ENCODE data around the gene MBTPS2.

The MBTPS2 gene

DNA sequence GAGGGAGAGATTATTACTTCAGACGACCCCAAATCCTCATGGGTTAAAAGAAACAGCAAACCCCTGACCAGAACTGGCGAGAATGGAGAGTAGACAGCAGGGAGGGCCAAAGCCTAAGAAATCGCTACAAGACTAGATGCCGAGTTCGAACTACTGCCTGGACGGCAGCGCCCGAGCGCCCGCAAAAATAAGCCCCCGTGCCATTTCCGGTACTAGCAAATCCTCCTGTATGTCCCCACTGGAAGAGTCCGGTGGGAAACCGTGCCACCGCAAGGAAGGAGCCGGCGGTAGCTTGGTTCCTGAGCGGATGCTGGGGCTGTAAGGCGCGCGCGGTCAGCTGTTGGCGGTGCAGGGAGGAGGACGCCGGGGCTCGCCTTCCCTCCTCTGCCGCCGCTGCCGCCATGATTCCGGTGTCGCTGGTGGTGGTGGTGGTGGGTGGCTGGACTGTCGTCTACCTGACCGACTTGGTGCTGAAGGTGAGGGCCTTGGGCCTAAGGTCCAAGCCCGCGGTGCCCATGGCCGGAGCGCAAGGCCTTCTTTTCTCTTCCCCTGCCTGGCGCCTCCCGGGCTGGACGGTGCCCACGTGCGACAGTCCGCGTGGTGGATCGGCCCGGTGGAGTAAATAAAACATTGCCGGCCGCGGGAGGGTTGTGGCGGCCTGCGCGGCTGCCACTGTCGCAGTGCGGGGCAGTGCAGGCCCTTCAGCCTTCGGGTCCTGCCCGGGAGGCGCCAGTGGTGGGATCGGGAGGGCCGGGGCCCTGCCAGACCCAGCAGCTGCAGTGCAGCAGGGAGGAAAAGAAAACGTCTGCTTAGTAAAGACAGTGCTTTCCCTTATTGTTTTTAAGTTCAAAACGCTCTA, at the start of gene MBTPS2:
Gene MBTPS2, plus strand, starts transcription at position 284 of the 859 bp plus-strand sequence. Its CDS starts 118 bp downstream, at position 402.
- H3K4me3 ChIP-seq (ENCODE audit: low read depth, low read length), result peak within 1 kb of the TSS; percentile 68
- peaks cover 4% of the 10 kb centered on the region; the same call in 1 of the 2 replicates for H3K36me3 ChIP-seq (ENCODE audit: control insufficient read depth, insufficient read depth, low read length)
- no peaks in the 10 kb centered on the region for H3K9me3 ChIP-seq (ENCODE audit: control insufficient read depth, insufficient read depth, low read length)
- H3K27me3 ChIP-seq (ENCODE audit: control insufficient read depth, insufficient read depth, low read length), result no peaks in the 10 kb centered on the region
- peaks cover 15% of the 10 kb centered on the region for H3K4me1 ChIP-seq (ENCODE audit: control insufficient read depth, insufficient read depth, low read length)
- H3K9ac ChIP-seq (ENCODE audit: low read depth, low read length), result peak within 1 kb of the TSS; percentile 80
- H3K27ac ChIP-seq (ENCODE audit: low read depth, low read length), result peak within 1 kb of the TSS; percentile 62

DNA sequence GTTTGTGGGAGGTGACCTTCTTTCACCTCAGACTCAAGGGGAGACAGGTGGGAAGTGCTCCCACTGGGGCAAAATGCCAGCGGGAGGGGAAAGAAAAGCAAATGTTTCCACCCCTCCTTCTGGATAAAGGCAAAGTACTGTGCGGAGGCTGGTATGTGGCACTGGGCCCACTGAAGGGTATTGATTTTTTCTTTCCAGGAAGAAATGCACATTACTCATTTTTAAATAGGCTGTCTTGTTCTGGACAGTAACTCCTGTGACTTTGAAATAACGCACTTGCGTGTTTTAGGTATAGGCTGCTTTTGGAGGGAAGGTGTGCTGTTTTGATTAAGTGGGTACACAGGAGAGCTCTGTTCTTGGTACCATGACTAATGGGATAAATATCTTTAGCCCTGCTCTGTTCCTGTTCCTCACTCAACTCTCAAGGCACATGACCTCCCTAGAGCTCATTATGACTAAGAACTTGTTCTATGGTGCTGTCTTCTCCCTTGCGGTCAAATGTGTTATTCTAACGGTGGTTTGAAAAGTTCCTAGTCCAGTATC, 40.7 kb upstream of the MBTPS2 start:
- H3K36me3 ChIP-seq (ENCODE audit: control insufficient read depth, insufficient read depth, low read length), result no peaks in the 10 kb centered on the region
- H3K9me3 ChIP-seq (ENCODE audit: control insufficient read depth, insufficient read depth, low read length), result no peaks in the 10 kb centered on the region
- no peak overlapping the region for H3K4me3 ChIP-seq (ENCODE audit: low read depth, low read length)
- H3K27ac ChIP-seq (ENCODE audit: low read depth, low read length), result no peak overlapping the region
- no peak overlapping the region for H3K9ac ChIP-seq (ENCODE audit: low read depth, low read length)
- 0 out of 2 replicates have a peak, but pooled peaks cover 4% of the 10 kb centered on the region for H3K4me1 ChIP-seq (ENCODE audit: control insufficient read depth, insufficient read depth, low read length)
- H3K27me3 ChIP-seq (ENCODE audit: control insufficient read depth, insufficient read depth, low read length), result no peaks in the 10 kb centered on the region

DNA sequence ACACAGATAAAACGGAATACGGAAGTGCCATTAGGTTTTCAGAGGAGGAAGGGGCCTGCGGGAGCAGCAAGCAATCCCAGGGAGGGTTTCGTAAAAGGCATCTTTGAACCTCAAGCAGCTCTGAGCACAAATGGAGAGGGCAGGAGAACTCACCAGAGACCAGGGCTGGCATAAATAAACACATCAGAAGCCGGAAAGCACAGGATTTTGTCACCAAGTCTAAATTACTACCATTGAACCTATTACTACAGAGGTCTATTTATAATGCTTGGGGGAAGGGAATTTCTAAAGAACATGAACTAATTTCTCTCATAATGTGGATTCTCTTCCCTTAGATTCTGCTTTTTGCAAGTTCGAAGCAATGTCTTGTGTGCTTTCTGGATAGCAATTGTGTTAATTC, 39.6 kb upstream of the MBTPS2 start:
- Histone ChIP-seq H3K27me3 (ENCODE audit: control insufficient read depth, insufficient read depth, low read length) (no peaks in the 10 kb centered on the region), H3K27ac (ENCODE audit: low read depth, low read length) (no peak overlapping the region), H3K4me3 (ENCODE audit: low read depth, low read length) (no peak overlapping the region), H3K4me1 (ENCODE audit: control insufficient read depth, insufficient read depth, low read length) (0 out of 2 replicates have a peak, but pooled peaks cover 4% of the 10 kb centered on the region), H3K9ac (ENCODE audit: low read depth, low read length) (no peak overlapping the region), H3K36me3 (ENCODE audit: control insufficient read depth, insufficient read depth, low read length) (no peaks in the 10 kb centered on the region), H3K9me3 (ENCODE audit: control insufficient read depth, insufficient read depth, low read length) (no peaks in the 10 kb centered on the region)

DNA sequence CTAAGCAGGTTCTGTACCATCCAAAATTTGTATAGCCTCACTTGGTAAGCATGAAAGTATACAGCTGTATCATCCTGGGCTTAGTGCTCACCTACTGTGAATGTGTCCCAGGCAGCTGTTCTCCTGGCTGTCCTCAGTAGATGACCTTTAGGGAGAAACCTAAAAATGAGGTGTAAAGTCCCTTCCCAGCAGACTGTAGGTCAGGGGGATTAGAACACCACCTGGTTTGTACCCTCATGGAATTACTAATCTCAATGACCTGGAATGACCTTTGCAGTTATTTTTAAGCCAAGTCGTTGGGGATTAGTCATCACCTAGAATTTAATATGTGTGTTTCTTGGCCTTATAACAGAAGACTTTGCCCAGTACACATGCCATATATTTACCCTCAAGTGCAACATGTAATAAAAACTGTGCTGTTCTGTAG, 39.1 kb upstream of the MBTPS2 start:
- H3K27ac ChIP-seq (ENCODE audit: low read depth, low read length), result no peak overlapping the region
- no peaks in the 10 kb centered on the region for H3K27me3 ChIP-seq (ENCODE audit: control insufficient read depth, insufficient read depth, low read length)
- H3K36me3 ChIP-seq (ENCODE audit: control insufficient read depth, insufficient read depth, low read length), result no peaks in the 10 kb centered on the region
- H3K4me1 ChIP-seq (ENCODE audit: control insufficient read depth, insufficient read depth, low read length), result 0 out of 2 replicates have a peak, but pooled peaks cover 4% of the 10 kb centered on the region
- H3K4me3 ChIP-seq (ENCODE audit: low read depth, low read length), result no peak overlapping the region
- H3K9ac ChIP-seq (ENCODE audit: low read depth, low read length), result no peak overlapping the region
- no peaks in the 10 kb centered on the region for H3K9me3 ChIP-seq (ENCODE audit: control insufficient read depth, insufficient read depth, low read length)

DNA sequence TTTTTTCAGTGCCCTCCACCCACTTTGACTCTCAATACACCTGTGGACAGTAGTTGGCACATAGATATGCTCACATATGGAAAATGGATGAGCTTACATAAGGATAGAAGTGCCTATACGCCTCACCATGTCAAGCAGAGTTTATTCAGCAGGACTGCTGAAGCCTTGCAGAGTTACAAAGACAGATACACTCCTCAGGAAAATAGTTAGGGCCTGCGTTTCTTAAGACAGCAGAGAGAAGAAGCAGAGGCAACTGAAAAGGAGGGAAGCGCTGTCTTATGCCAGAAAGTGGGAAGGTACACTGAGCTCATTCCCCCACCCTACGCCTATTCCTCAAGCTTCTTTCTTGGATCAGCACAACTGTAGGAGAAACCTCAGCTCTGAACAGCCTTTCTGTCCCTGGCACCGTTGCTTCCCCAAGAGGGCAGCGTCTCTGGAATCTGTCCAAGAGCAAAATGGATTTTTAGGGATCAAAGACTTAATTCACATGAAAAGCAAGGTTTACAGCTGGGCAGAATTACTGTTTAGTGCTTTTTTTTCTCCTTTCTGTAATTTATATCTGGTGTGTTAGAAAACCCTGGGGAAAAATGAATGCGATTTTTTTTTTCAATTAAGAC, 37.3 kb upstream of the MBTPS2 start:
- H3K36me3 ChIP-seq (ENCODE audit: control insufficient read depth, insufficient read depth, low read length), result no peaks in the 10 kb centered on the region
- H3K9me3 ChIP-seq (ENCODE audit: control insufficient read depth, insufficient read depth, low read length), result no peaks in the 10 kb centered on the region
- no peaks in the 10 kb centered on the region for H3K27me3 ChIP-seq (ENCODE audit: control insufficient read depth, insufficient read depth, low read length)
- no peak overlapping the region for H3K9ac ChIP-seq (ENCODE audit: low read depth, low read length)
- 0 out of 2 replicates have a peak, but pooled peaks cover 4% of the 10 kb centered on the region for H3K4me1 ChIP-seq (ENCODE audit: control insufficient read depth, insufficient read depth, low read length)
- H3K4me3 ChIP-seq (ENCODE audit: low read depth, low read length), result no peak overlapping the region
- H3K27ac ChIP-seq (ENCODE audit: low read depth, low read length), result no peak overlapping the region

DNA sequence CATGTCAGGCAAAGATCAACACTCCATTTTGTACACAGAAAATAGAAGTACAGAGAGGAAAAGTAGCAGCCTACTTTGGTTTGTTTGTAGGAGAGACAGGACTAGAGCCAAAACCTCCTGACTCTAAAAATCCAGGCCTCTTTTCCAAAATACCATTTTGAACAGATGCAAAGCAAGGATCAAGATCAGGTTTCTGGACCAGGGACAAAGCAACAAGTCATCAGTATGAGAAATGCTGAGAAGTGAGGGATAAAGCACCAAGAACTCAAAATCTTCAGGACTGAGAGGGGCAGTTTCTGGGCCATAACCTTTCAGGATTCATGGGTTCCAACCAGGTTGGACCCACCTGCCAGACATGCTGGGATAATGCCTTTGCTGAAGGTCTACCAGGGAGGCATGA, 36.6 kb upstream of the MBTPS2 start:
- Histone ChIP-seq H3K4me1 (ENCODE audit: control insufficient read depth, insufficient read depth, low read length) (0 out of 2 replicates have a peak, but pooled peaks cover 4% of the 10 kb centered on the region), H3K27me3 (ENCODE audit: control insufficient read depth, insufficient read depth, low read length) (no peaks in the 10 kb centered on the region), H3K4me3 (ENCODE audit: low read depth, low read length) (no peak overlapping the region), H3K36me3 (ENCODE audit: control insufficient read depth, insufficient read depth, low read length) (no peaks in the 10 kb centered on the region), H3K27ac (ENCODE audit: low read depth, low read length) (no peak overlapping the region), H3K9ac (ENCODE audit: low read depth, low read length) (no peak overlapping the region), H3K9me3 (ENCODE audit: control insufficient read depth, insufficient read depth, low read length) (no peaks in the 10 kb centered on the region)

DNA sequence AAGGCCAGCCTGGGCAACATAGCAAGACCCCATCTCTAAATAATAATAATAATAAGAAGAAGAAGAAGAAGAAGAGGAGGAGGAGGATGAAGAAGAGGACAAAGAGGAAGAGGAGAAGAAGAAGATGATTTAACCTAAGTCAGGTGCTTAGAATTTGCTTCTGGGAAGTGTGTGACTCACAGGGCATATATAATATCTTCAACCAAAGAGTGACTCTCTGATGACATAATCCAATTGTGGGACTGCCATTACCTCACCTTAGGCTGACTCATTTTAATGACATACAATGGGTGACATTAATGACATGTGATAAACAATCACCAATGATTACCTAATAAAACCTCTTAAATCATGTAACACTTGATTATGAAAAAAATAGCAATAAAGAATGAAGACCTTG, 32.7 kb upstream of the MBTPS2 start:
- H3K9ac ChIP-seq (ENCODE audit: low read depth, low read length), result no peak overlapping the region
- H3K27ac ChIP-seq (ENCODE audit: low read depth, low read length), result no peak overlapping the region
- no peaks in the 10 kb centered on the region for H3K27me3 ChIP-seq (ENCODE audit: control insufficient read depth, insufficient read depth, low read length)
- peaks cover 14% of the 10 kb centered on the region for H3K9me3 ChIP-seq (ENCODE audit: control insufficient read depth, insufficient read depth, low read length)
- H3K4me1 ChIP-seq (ENCODE audit: control insufficient read depth, insufficient read depth, low read length), result 0 out of 2 replicates have a peak, but pooled peaks cover 4% of the 10 kb centered on the region
- H3K4me3 ChIP-seq (ENCODE audit: low read depth, low read length), result no peak overlapping the region
- H3K36me3 ChIP-seq (ENCODE audit: control insufficient read depth, insufficient read depth, low read length), result no peaks in the 10 kb centered on the region

DNA sequence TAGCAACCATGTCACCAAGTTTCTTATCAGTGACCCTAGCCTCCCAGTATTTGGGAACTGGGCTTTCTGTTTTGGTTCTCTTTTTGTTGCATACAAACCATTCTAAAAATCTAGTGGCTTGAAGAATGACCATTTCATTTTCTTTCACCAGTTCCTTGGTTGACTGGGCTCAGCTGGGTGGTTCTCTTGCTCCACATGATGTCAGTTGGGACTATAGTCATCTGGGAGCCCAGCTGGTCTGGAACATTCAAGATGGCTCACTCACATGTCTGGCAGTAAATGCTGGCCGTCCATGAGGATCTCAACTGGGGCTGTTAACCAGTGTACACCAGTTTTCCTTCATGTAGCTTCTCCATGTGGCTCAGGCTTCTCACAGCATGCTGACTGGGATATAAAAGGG, 27.6 kb upstream of the MBTPS2 start:
- Histone ChIP-seq H3K27me3 (ENCODE audit: control insufficient read depth, insufficient read depth, low read length) (no peaks in the 10 kb centered on the region), H3K36me3 (ENCODE audit: control insufficient read depth, insufficient read depth, low read length) (no peaks in the 10 kb centered on the region), H3K9ac (ENCODE audit: low read depth, low read length) (no peak overlapping the region), H3K27ac (ENCODE audit: low read depth, low read length) (no peak overlapping the region), H3K4me3 (ENCODE audit: low read depth, low read length) (no peak overlapping the region), H3K9me3 (ENCODE audit: control insufficient read depth, insufficient read depth, low read length) (peaks cover 20% of the 10 kb centered on the region), H3K4me1 (ENCODE audit: control insufficient read depth, insufficient read depth, low read length) (peaks cover 28% of the 10 kb centered on the region)

DNA sequence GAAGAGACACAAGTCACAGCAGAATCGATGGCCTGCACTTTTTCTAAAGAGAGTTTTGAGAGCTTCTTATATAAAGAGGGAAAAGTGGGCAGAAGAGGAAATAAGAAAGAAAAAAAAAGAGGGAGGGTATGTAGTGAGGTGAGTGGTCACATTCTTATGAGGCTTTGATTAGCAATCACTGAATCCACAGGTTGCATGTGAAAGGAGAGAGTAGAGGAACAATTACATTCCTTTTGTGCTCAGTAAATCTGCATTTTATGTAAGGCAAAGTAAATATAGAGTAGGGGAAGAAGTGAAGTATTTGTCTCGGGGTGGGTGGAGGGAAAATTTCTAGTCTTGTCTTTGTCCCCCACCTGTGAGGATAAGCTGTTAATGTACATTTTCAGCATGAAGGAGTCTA, 26.8 kb upstream of the MBTPS2 start:
- Histone ChIP-seq H3K36me3 (ENCODE audit: control insufficient read depth, insufficient read depth, low read length) (no peaks in the 10 kb centered on the region), H3K9me3 (ENCODE audit: control insufficient read depth, insufficient read depth, low read length) (peaks cover 20% of the 10 kb centered on the region), H3K9ac (ENCODE audit: low read depth, low read length) (peak overlapping the region; percentile 55; the same call in 1 of the 2 replicates)

DNA sequence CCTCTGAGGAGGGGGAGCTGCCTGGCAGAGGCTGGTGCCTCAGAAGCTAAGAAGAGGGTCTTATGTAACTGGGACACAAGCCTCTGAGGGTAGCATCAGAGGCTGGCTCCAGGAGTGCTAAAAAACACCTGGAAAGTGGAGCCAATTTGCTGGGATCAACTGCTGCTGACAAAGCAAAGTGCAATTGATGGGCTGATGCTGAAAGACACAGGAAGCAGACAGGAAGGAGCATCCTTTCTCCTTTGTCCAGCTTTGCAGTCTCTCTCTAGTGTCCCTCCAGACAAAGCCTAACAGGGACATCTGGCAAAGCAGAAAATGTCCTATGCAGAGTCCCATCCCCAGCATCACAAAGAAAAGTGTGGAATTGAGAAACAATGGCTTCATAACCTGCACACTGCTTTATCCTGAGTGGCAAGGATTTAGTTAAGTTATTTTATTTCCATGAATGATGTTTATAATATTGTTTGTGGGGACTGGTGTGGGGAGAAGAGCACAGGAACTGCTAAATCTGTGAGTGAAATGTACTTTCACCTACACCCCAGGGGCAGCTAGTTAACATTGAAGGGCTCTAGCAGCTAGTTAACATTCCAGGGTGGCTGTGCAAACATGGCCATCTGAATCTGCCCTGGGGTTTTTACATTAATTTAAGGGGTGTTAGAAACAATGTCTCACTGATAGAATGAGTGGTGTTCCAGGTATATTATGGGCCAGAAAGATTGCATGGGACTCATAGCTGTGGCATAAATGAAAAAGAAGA, 25.6 kb upstream of the MBTPS2 start:
- Histone ChIP-seq H3K36me3 (ENCODE audit: control insufficient read depth, insufficient read depth, low read length) (no peaks in the 10 kb centered on the region), H3K9me3 (ENCODE audit: control insufficient read depth, insufficient read depth, low read length) (peaks cover 20% of the 10 kb centered on the region), H3K27me3 (ENCODE audit: control insufficient read depth, insufficient read depth, low read length) (no peaks in the 10 kb centered on the region), H3K27ac (ENCODE audit: low read depth, low read length) (peak overlapping the region; percentile 71), H3K4me3 (ENCODE audit: low read depth, low read length) (no peak overlapping the region; the same call in 1 of the 2 replicates), H3K9ac (ENCODE audit: low read depth, low read length) (peak overlapping the region; percentile 55), H3K4me1 (ENCODE audit: control insufficient read depth, insufficient read depth, low read length) (peaks cover 28% of the 10 kb centered on the region)

More for the DNA sequence above, 26.8 kb upstream of the MBTPS2 start:
- Histone ChIP-seq H3K4me1 (ENCODE audit: control insufficient read depth, insufficient read depth, low read length) (peaks cover 28% of the 10 kb centered on the region), H3K27ac (ENCODE audit: low read depth, low read length) (peak overlapping the region; percentile 71), H3K27me3 (ENCODE audit: control insufficient read depth, insufficient read depth, low read length) (no peaks in the 10 kb centered on the region), H3K4me3 (ENCODE audit: low read depth, low read length) (peak overlapping the region; percentile 19; the same call in 1 of the 2 replicates)

All from HUES48 (cell line).